Endothelial cell of umbilical vein (primary cell): ENCODE data around the gene ZFX. TPM values are rescaled to one million over a fixed set of nuclear protein-coding genes. Genes with fewer than 3 reads are reported as not detected.

Source experiments
- BruUV-seq: library from RNA; stranded (reverse); fragments of 400-500 nt; replicated peaks from 2 replicates; lab custom pipeline; 2021; lab: Mats Ljungman, UMichigan
- CTCF ChIA-PET: fragments of 300-600, 350-600 bp; sonication (Branson Sonifier 250); formaldehyde crosslinking; loops from one replicate; lab custom pipeline; 2021; ENCODE audit warnings: antibody characterized with exemption, inconsistent platforms; lab: Charles Lee
- POLR2A ChIA-PET: fragments of 300-600, 350-600 bp; sonication (Branson Sonifier 250); formaldehyde crosslinking; loops from one replicate; lab custom pipeline; 2021; ENCODE audit warnings: antibody characterized with exemption, inconsistent platforms; lab: Charles Lee
- DNase-seq: peaks from one replicate; pipeline ENCODE4 v3.0.0-alpha.2; 2011; ENCODE audit warnings: low read depth, low spot score
- FAIRE-seq: peaks from 2 replicates; lab custom pipeline; 2011; peaks lifted over from hg19 to GRCh38; lab: Jason Lieb, UNC
- H2AFZ ChIP-seq: 2 replicates; pipeline ENCODE4 v1.6.0; 2012; ENCODE audit warnings: low read depth, low read length, control low read depth, inconsistent platforms
- H3K27ac ChIP-seq: 2 replicates; pipeline ENCODE4 v1.5.1; 2011; ENCODE audit warnings: low read depth, mild to moderate bottlenecking, control low read depth, low read length, moderate library complexity; ENCODE audit not compliant: insufficient read depth
- H3K27me3 ChIP-seq, 2 experiments: 2 replicates each; pipeline versions ENCODE4 v1.6.0 to v1.6.1; 2011; ENCODE audit warnings: low read length in 2 of 2, mixed read lengths in 1 of 2; ENCODE audit not compliant: control insufficient read depth in 2 of 2, insufficient read depth in 2 of 2
- H3K36me3 ChIP-seq, 2 experiments: 2 replicates in 1 of 2; 3 replicates in 1 of 2; pipeline ENCODE4 v1.5.1; 2011; ENCODE audit warnings: low read length in 2 of 2, mild to moderate bottlenecking in 1 of 2, moderate library complexity in 1 of 2; ENCODE audit not compliant: control insufficient read depth in 2 of 2, insufficient read depth in 2 of 2; ENCODE audit errors: extremely low read depth in 1 of 2
- H3K4me1 ChIP-seq: 3 replicates; pipeline ENCODE4 v1.5.1; 2011; ENCODE audit warnings: mild to moderate bottlenecking, low read length; ENCODE audit not compliant: control insufficient read depth, insufficient read depth; ENCODE audit errors: extremely low read depth
- H3K4me2 ChIP-seq: 2 replicates; pipeline ENCODE4 v1.6.1; 2011; ENCODE audit warnings: low read length, control low read depth, mixed read lengths; ENCODE audit not compliant: insufficient read depth
- H3K4me3 ChIP-seq, 3 experiments: fragments of 200-600 bp in 1 of 3; sonication (generic), shearing (Covaris generic) in 1 of 3; replicated peaks in 1 of 3; 2 replicates each; pipeline ENCODE4 v1.5.1; 2011 to 2016; ENCODE audit warnings: control low read depth in 3 of 3, low read length in 3 of 3, mild to moderate bottlenecking in 2 of 3, inconsistent platforms in 1 of 3, low read depth in 1 of 3, moderate library complexity in 1 of 3; ENCODE audit not compliant: insufficient read depth in 1 of 3
- H3K79me2 ChIP-seq: 2 replicates; pipeline ENCODE4 v1.6.0; 2012; ENCODE audit warnings: low read length, inconsistent platforms; ENCODE audit not compliant: control insufficient read depth, insufficient read depth
- H3K9ac ChIP-seq: replicated peaks from 2 replicates; pipeline ENCODE3; 2011; ENCODE audit warnings: low read length, control low read depth; ENCODE audit not compliant: insufficient read depth; ENCODE audit errors: extremely low read depth
- H3K9me1 ChIP-seq: replicated peaks from 3 replicates; pipeline ENCODE4 v1.6.0; 2011; ENCODE audit warnings: mild to moderate bottlenecking, low read length; ENCODE audit not compliant: control insufficient read depth, insufficient read depth; ENCODE audit errors: extremely low read depth
- H3K9me3 ChIP-seq: replicated peaks from 2 replicates; pipeline ENCODE4 v1.5.1; 2012; ENCODE audit warnings: low read length, inconsistent platforms; ENCODE audit not compliant: control insufficient read depth, insufficient read depth
- H4K20me1 ChIP-seq: replicated peaks from 2 replicates; pipeline ENCODE3; 2011; ENCODE audit warnings: mild to moderate bottlenecking, low read length; ENCODE audit not compliant: control insufficient read depth, insufficient read depth; ENCODE audit errors: extremely low read depth
- CTCF ChIP-seq, 2 donors: IDR thresholded peaks; 1 replicate in 1 of 2; 2 replicates in 1 of 2; pipeline ENCODE4 v1.5.1; 2011; ENCODE audit warnings: low read length in 2 of 2, mild to moderate bottlenecking in 2 of 2, moderate library complexity in 2 of 2, control low read depth in 1 of 2, inconsistent platforms in 1 of 2, low read depth in 1 of 2; ENCODE audit not compliant: insufficient read depth in 1 of 2; ENCODE audit errors: extremely low read depth in 1 of 2
- EZH2 ChIP-seq: IDR thresholded peaks from 2 replicates; pipeline ENCODE4 v1.6.1; 2012; ENCODE audit warnings: borderline replicate concordance, low read depth, mild to moderate bottlenecking, moderate library complexity, low read length, inconsistent platforms; ENCODE audit not compliant: severe bottlenecking
- FOS ChIP-seq: IDR thresholded peaks from 2 replicates; pipeline ENCODE4 v1.6.1; 2011; ENCODE audit warnings: mild to moderate bottlenecking, low read length, moderate library complexity, borderline replicate concordance; ENCODE audit not compliant: insufficient read depth
- GATA2 ChIP-seq: IDR thresholded peaks from 2 replicates; pipeline ENCODE4 v1.7.0; 2011; ENCODE audit warnings: low read depth, mild to moderate bottlenecking, moderate library complexity, mixed read lengths, low read length; ENCODE audit not compliant: insufficient read length, insufficient read depth
- JUN ChIP-seq: IDR thresholded peaks from 2 replicates; pipeline ENCODE4 v1.6.1; 2011; ENCODE audit warnings: borderline replicate concordance, low read depth; ENCODE audit not compliant: insufficient read length, insufficient read depth
- MAX ChIP-seq: IDR thresholded peaks from 2 replicates; pipeline ENCODE4 v1.6.1; 2011; ENCODE audit not compliant: insufficient read depth, insufficient read length
- MYC ChIP-seq: IDR thresholded peaks from one replicate; pipeline ENCODE4 v1.6.1; 2011; ENCODE audit warnings: mild to moderate bottlenecking, low read depth, low read length
- POLR2A ChIP-seq: IDR thresholded peaks from 2 replicates; pipeline ENCODE4 v1.6.1; 2012; ENCODE audit warnings: low read depth, mild to moderate bottlenecking, control low read depth, low read length
- POLR2AphosphoS5 ChIP-seq: IDR thresholded peaks from 2 replicates; pipeline ENCODE4 v1.6.1; 2012; ENCODE audit warnings: low read depth, mild to moderate bottlenecking, control low read depth, low read length, moderate library complexity; ENCODE audit not compliant: insufficient read depth
- dilution Hi-C: fragments of 300-500 bp; cut with MboI; formaldehyde crosslinking; loops from one replicate; pipeline ENCODE4 v1.15.0; 2019; ENCODE audit warnings: low sequenced_read_pairs; ENCODE audit not compliant: extremely low pct_ligation_motif_present
- intact Hi-C: fragments of 100-400 bp; cut with micrococcal nuclease; formaldehyde crosslinking; loops from one replicate; pipeline ENCODE4 v1.10.0; 2022
- polyA plus RNA-seq, 4 experiments: library from polyadenylated mRNA; depleted of rRNA in 3 of 4; stranded (reverse) in 3 of 4; unstranded in 1 of 4; fragments of >200 nt; gene quantifications; 2 replicates each; pipeline versions ENCODE4 v1.2.1 to v1.2.3, GENCODE V29; 2011 to 2012; ENCODE audit warnings: missing spikeins in 1 of 4
- total RNA-seq: library from RNA; stranded (reverse); gene quantifications from 2 replicates; pipeline ENCODE4 v1.2.3, GENCODE V29; 2021

The ZFX gene
- total and polyA plus RNA-seq, 2 donors (not counting 3 experiments of a cell fraction or from before 2014, with no cell fraction given): 11.4 to 34.1 TPM

- Histone ChIP-seq H3K27ac (no peak overlapping the region), H3K9ac (no peak overlapping the region), H3K9me1 (no peaks in the 10 kb centered on the region), H2AFZ (no peak overlapping the region), H3K4me3 (no peak overlapping the region), H4K20me1 (no peaks in the 10 kb centered on the region), H3K27me3 (no peaks in the 10 kb centered on the region), H3K4me1 (peaks cover 4% of the 10 kb centered on the region), H3K79me2 (no peaks in the 10 kb centered on the region), H3K36me3 (no peaks in the 10 kb centered on the region), H3K4me2 (no peak overlapping the region), H3K9me3 (no peaks in the 10 kb centered on the region)
- DNase-seq (peak; percentile 32), FAIRE-seq (peak; percentile 91)
- ChIA-PET POLR2A (no interaction called here), CTCF (interaction anchor here (0.8 to 3.8 kb wide), 13 partner anchors 11 to 884 kb away, joined by 3 to 36 read pairs (median 7); no protein-coding TSS in a partner anchor)
- no TSS peak for BruUV-seq
- dilution Hi-C loops (no loop called here), intact Hi-C loops (loop anchor here (1.0 to 2.0 kb wide), 4 partner anchors 112 to 301 kb away; no protein-coding TSS in a partner anchor)
- TF ChIP-seq FOS (no peak), CTCF (IDR thresholded peaks at IDR 0.05; ENCODE audit: extremely low read depth in 1 of 2, insufficient read depth in 1 of 2, low read depth in 1 of 2, low read length in 2 of 2) (peak; percentile 38 to 41)
Observed at GRCh38 chrX:24259544-24260240, 110.2 kb downstream of the ZFX start.

GRCh38 chrX:24260842-24261550 lies 111.5 kb downstream of the ZFX start:
- CTCF ChIA-PET: interaction anchor here (1.1 to 3.8 kb wide), 4 partner anchors 33 to 238 kb away, joined by 3 to 36 read pairs (median 31); no protein-coding TSS in a partner anchor
- Histone ChIP-seq H4K20me1 (no peaks in the 10 kb centered on the region), H3K9me3 (no peaks in the 10 kb centered on the region), H3K36me3 (no peaks in the 10 kb centered on the region), H3K27me3 (no peaks in the 10 kb centered on the region), H3K9ac (no peak overlapping the region), H3K79me2 (no peaks in the 10 kb centered on the region), H3K4me1 (peaks cover 4% of the 10 kb centered on the region), H3K4me3 (no peak overlapping the region), H3K4me2 (no peak overlapping the region), H3K9me1 (no peaks in the 10 kb centered on the region), H2AFZ (peak overlapping the region; percentile 41), H3K27ac (no peak overlapping the region)
- no TSS peak for BruUV-seq
- no peak for TF ChIP-seq JUN
- TF ChIP-seq GATA2: no peak
- TF ChIP-seq POLR2A: no peak
- no peak for TF ChIP-seq MAX
- no peak for TF ChIP-seq CTCF (IDR thresholded peaks at IDR 0.05; ENCODE audit: extremely low read depth in 1 of 2, insufficient read depth in 1 of 2, low read depth in 1 of 2, low read length in 2 of 2)
- no peak for TF ChIP-seq POLR2AphosphoS5
- TF ChIP-seq MYC: no peak
- TF ChIP-seq EZH2: no peak
- TF ChIP-seq FOS: no peak
- dilution Hi-C loops (no loop called here), intact Hi-C loops (loop anchor here (2.0 kb wide), 1 partner anchor 300 kb away; no protein-coding TSS in a partner anchor)
- POLR2A ChIA-PET: no interaction called here
- DNase-seq (peak; percentile 55), FAIRE-seq (peak; percentile 73)
